Nephron (organoid): ENCODE data around the gene MIP.

ENCODE experiments used
- H3K27ac Mint-ChIP-seq, 3 experiments: 2 replicates each; pipeline ENCODE4 v1.8.0; 2020; ENCODE audit warnings: mixed read lengths in 3 of 3, mild to moderate bottlenecking in 2 of 3, moderate library complexity in 1 of 3
- H3K27me3 Mint-ChIP-seq: 2 replicates; pipeline ENCODE4 v1.8.0; 2021; ENCODE audit warnings: low read depth, mild to moderate bottlenecking, moderate library complexity, mixed read lengths
- H3K36me3 Mint-ChIP-seq: 2 replicates; pipeline ENCODE4 v1.8.0; 2020; ENCODE audit warnings: low read depth, mixed read lengths
- H3K4me1 Mint-ChIP-seq: 2 replicates; pipeline ENCODE4 v1.8.0; 2020; ENCODE audit warnings: mixed read lengths
- H3K4me3 Mint-ChIP-seq, 3 experiments: 2 replicates each; pipeline ENCODE4 v1.8.0; 2020; ENCODE audit warnings: mild to moderate bottlenecking in 3 of 3, mixed read lengths in 3 of 3, moderate library complexity in 2 of 3
- H3K9me3 Mint-ChIP-seq: 2 replicates; pipeline ENCODE4 v1.8.0; 2020; ENCODE audit warnings: mixed read lengths
- TF ChIP-seq, protein P1 (sequence below), 3 experiments: fragments of 200-600 bp; sonication (generic); IDR thresholded peaks; one replicate each; pipeline ENCODE4 v1.5.0; 2021; ENCODE audit warnings: antibody characterized with exemption in 3 of 3; ENCODE audit not compliant: unreplicated experiment in 3 of 3

Gene MIP

DNA sequence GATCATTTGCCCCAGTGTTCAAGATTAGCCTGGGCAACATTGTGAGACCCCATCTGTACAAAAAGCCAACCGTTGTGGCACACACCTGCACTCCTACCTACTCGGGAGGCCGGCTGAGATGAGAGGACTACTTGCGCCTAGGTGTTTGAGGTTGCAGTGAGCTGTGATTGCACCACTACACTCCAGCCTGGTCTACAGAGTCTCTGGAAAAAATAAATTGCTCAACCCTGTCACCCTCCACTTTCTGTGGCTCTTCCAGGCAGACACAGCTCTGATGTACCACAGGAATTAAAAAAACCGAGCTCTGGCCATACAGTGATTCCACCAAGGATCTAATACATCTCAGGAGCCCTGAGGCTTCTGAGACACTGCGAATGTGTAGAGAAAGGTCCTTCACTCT is 19.6 kb downstream of the MIP start:
- H3K27ac Mint-ChIP-seq: no peak overlapping the region
- TF ChIP-seq, protein P1, sequence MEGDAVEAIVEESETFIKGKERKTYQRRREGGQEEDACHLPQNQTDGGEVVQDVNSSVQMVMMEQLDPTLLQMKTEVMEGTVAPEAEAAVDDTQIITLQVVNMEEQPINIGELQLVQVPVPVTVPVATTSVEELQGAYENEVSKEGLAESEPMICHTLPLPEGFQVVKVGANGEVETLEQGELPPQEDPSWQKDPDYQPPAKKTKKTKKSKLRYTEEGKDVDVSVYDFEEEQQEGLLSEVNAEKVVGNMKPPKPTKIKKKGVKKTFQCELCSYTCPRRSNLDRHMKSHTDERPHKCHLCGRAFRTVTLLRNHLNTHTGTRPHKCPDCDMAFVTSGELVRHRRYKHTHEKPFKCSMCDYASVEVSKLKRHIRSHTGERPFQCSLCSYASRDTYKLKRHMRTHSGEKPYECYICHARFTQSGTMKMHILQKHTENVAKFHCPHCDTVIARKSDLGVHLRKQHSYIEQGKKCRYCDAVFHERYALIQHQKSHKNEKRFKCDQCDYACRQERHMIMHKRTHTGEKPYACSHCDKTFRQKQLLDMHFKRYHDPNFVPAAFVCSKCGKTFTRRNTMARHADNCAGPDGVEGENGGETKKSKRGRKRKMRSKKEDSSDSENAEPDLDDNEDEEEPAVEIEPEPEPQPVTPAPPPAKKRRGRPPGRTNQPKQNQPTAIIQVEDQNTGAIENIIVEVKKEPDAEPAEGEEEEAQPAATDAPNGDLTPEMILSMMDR (IDR thresholded peaks at IDR 0.05; ENCODE audit: unreplicated experiment in 3 of 3): no peak
- no peaks in the 10 kb centered on the region for H3K4me1 Mint-ChIP-seq
- no peaks in the 10 kb centered on the region for H3K9me3 Mint-ChIP-seq
- H3K36me3 Mint-ChIP-seq: peaks cover 13% of the 10 kb centered on the region
- H3K27me3 Mint-ChIP-seq: no peaks in the 10 kb centered on the region
- no peak overlapping the region for H3K4me3 Mint-ChIP-seq

GRCh38 chr12:56431850-56432249 is 22.6 kb downstream of the MIP start:
- H3K4me3 Mint-ChIP-seq: no peak overlapping the region
- TF ChIP-seq, protein P1 (IDR thresholded peaks at IDR 0.05; ENCODE audit: unreplicated experiment in 3 of 3): no peak
- no peak overlapping the region for H3K27ac Mint-ChIP-seq
- peaks cover 29% of the 10 kb centered on the region for H3K36me3 Mint-ChIP-seq
- no peaks in the 10 kb centered on the region for H3K9me3 Mint-ChIP-seq
- no peaks in the 10 kb centered on the region for H3K27me3 Mint-ChIP-seq
- H3K4me1 Mint-ChIP-seq: no peaks in the 10 kb centered on the region

GRCh38 chr12:56431288-56431687 is 23.2 kb downstream of the MIP start:
- Mint-ChIP-seq H3K4me1 (no peaks in the 10 kb centered on the region), H3K27me3 (no peaks in the 10 kb centered on the region), H3K36me3 (peaks cover 29% of the 10 kb centered on the region), H3K9me3 (no peaks in the 10 kb centered on the region), H3K4me3 (no peak overlapping the region), H3K27ac (no peak overlapping the region)
- TF ChIP-seq, protein P1 (IDR thresholded peaks at IDR 0.05; ENCODE audit: unreplicated experiment in 3 of 3): no peak

- H3K9me3 Mint-ChIP-seq: no peaks in the 10 kb centered on the region
- no peak overlapping the region for H3K4me3 Mint-ChIP-seq
- H3K27me3 Mint-ChIP-seq: no peaks in the 10 kb centered on the region
- H3K27ac Mint-ChIP-seq: no peak overlapping the region
- no peaks in the 10 kb centered on the region for H3K4me1 Mint-ChIP-seq
- TF ChIP-seq, protein P1 (IDR thresholded peaks at IDR 0.05; ENCODE audit: unreplicated experiment in 3 of 3): no peak
- H3K36me3 Mint-ChIP-seq: peaks cover 38% of the 10 kb centered on the region
Measured at GRCh38 chr12:56425940-56426438, 28.5 kb downstream of the MIP start.

DNA sequence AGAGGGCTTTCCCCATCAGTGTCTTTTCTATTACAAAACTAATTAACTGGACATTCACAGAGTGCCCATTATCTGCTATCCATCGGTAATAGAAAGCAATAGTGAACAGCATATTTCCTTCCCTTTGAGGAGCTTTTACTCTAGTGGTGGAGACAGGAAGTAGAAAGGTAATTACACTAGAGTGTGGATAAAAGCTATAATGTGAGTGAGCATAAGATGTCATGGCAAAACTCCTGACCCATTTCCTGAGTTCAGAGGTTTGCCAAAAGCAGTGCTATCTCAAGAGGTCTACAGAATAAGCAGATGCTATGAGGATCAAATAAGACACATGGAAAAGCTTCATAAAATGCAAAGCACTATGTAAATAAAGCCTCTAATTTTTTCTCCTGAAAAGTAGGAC is 29.3 kb downstream of the MIP start:
- no peaks in the 10 kb centered on the region for H3K27me3 Mint-ChIP-seq
- no peak overlapping the region for H3K27ac Mint-ChIP-seq
- H3K9me3 Mint-ChIP-seq: no peaks in the 10 kb centered on the region
- no peaks in the 10 kb centered on the region for H3K4me1 Mint-ChIP-seq
- TF ChIP-seq, protein P1 (IDR thresholded peaks at IDR 0.05; ENCODE audit: unreplicated experiment in 3 of 3): no peak
- no peak overlapping the region for H3K4me3 Mint-ChIP-seq
- H3K36me3 Mint-ChIP-seq: peaks cover 45% of the 10 kb centered on the region

GRCh38 chr12:56420411-56420810 is 34.0 kb downstream of the MIP start:
- H3K4me3 Mint-ChIP-seq: no peak overlapping the region
- no peaks in the 10 kb centered on the region for H3K4me1 Mint-ChIP-seq
- peaks cover 48% of the 10 kb centered on the region for H3K36me3 Mint-ChIP-seq
- no peak overlapping the region for H3K27ac Mint-ChIP-seq
- no peaks in the 10 kb centered on the region for H3K9me3 Mint-ChIP-seq
- TF ChIP-seq, protein P1 (IDR thresholded peaks at IDR 0.05; ENCODE audit: unreplicated experiment in 3 of 3): no peak
- H3K27me3 Mint-ChIP-seq: no peaks in the 10 kb centered on the region
